Myocyte (in vitro differentiated cells): ENCODE data around the gene LAD1. TPM values are rescaled to one million over a fixed set of nuclear protein-coding genes. Genes with fewer than 3 reads are reported as not detected.

Source experiments
- total RNA-seq: library from RNA; depleted of rRNA; stranded (reverse); fragments of >200 nt; gene quantifications from 2 replicates; pipeline ENCODE4 v1.2.3, GENCODE V29; 2014

The LAD1 gene
- total RNA-seq, 1 donor from 2014 or later, result 22.3 TPM

Other genes with a start within 250 kb of the LAD1 start
- 86.5 and 88.2 TPM in 2 replicates for gene TMEM9, start 244.8 kb downstream of the LAD1 start, total RNA-seq
- 0.26 and 0.29 TPM in 2 replicates for gene IGFN1, start 208.5 kb downstream of the LAD1 start, total RNA-seq
- 0.05 and 0.13 TPM in 2 replicates for gene PKP1, start 115.8 kb downstream of the LAD1 start, total RNA-seq
- 3,022 and 4,635 TPM in 2 replicates for gene TNNT2, start 21.6 kb downstream of the LAD1 start, total RNA-seq
- gene TNNI1, start 22.4 kb upstream of the LAD1 start, total RNA-seq, result 9,118 and 11,163 TPM in 2 replicates
- 267 and 319 TPM in 2 replicates for gene PHLDA3, start 69.9 kb upstream of the LAD1 start, total RNA-seq
- 184 and 198 TPM in 2 replicates for gene CSRP1, start 107.8 kb upstream of the LAD1 start, total RNA-seq
- 30.5 and 43.3 TPM in 2 replicates for gene NAV1, start 139.8 kb upstream of the LAD1 start, total RNA-seq